ENCODE results near the gene C2CD3. TPM values are rescaled to one million over a fixed set of nuclear protein-coding genes. Genes with fewer than 3 reads are reported as not detected.

Gene C2CD3
- total and polyA plus RNA-seq, 8 donors: 22.8 to 34.5 (median 27.5) TPM

DNA sequence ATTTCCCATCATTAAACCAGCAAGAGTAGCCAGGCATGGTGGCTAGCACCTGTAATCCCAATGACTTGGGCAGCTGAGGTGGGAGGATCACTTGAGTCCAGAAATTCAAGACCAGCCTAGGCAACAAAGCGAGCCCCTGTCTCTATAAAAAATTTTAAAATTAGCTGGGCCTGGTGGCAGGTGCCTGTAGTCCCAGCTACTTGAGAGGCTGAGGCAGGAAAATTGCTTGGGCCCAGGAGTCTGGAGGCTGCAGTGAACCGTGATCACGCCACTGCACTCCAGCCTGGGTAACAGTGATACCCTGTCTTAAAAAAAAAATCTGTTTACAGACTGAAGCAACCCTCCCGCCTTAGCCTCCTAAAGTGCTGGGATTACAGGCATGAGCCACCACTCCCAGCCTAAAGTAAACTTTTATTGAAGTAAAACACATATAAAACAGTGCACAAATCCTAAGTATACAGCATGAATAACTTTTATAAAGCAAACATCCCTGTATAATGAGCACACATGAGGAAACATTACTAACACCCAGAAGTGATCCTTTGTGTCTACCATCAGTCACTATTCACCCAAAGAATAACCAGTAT lies 174.5 kb downstream of the C2CD3 start:
- Histone ChIP-seq H3K4me3 (no peak overlapping the region), H3K36me3 (peaks cover 0 to 8% of the 10 kb centered on the region in 2 donors), H3K27me3 (no peaks in the 10 kb centered on the region), H3K9me3 (no peaks in the 10 kb centered on the region), H3K27ac (peak overlapping the region in 1 of 2 donors; percentile 73), H3K4me1 (peaks cover 0 to 4% of the 10 kb centered on the region in 2 donors)
- intact Hi-C loops (cut with DNase I): no loop called here
- ATAC-seq: peak; percentile 56
- DNase-seq: no peak
- TF ChIP-seq, protein P1, sequence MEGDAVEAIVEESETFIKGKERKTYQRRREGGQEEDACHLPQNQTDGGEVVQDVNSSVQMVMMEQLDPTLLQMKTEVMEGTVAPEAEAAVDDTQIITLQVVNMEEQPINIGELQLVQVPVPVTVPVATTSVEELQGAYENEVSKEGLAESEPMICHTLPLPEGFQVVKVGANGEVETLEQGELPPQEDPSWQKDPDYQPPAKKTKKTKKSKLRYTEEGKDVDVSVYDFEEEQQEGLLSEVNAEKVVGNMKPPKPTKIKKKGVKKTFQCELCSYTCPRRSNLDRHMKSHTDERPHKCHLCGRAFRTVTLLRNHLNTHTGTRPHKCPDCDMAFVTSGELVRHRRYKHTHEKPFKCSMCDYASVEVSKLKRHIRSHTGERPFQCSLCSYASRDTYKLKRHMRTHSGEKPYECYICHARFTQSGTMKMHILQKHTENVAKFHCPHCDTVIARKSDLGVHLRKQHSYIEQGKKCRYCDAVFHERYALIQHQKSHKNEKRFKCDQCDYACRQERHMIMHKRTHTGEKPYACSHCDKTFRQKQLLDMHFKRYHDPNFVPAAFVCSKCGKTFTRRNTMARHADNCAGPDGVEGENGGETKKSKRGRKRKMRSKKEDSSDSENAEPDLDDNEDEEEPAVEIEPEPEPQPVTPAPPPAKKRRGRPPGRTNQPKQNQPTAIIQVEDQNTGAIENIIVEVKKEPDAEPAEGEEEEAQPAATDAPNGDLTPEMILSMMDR (IDR thresholded peaks at IDR 0.05): no peak

DNA sequence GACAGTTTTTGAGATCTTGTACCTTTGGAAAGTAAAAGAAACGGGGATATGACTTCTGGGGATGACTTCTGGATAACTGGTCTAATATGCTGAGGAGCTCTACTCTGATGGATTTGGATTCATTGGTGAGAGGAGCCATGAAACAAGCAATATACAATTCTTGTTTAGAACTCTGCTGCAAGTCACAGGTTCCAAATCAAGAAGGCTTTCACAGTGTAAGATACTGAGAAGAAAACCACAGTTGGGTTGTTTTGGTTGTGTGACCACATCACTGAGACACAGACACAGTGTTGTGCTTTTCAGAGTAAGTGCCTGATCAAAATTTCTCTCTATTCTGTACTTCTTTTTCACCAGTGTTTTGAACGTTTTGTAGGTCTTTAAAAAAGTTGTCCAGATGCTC lies 175.1 kb downstream of the C2CD3 start:
- no peak for ATAC-seq
- intact Hi-C loops (cut with DNase I): no loop called here
- TF ChIP-seq, protein P1 (IDR thresholded peaks at IDR 0.05): no peak
- H3K9me3 ChIP-seq: no peaks in the 10 kb centered on the region
- peak overlapping the region in 1 of 2 donors; percentile 73 for H3K27ac ChIP-seq
- peaks cover 0 to 3% of the 10 kb centered on the region in 2 donors for H3K36me3 ChIP-seq
- no peak overlapping the region for H3K4me3 ChIP-seq
- no peak for DNase-seq
- peaks cover 0 to 4% of the 10 kb centered on the region in 2 donors for H3K4me1 ChIP-seq
- no peaks in the 10 kb centered on the region for H3K27me3 ChIP-seq

DNA sequence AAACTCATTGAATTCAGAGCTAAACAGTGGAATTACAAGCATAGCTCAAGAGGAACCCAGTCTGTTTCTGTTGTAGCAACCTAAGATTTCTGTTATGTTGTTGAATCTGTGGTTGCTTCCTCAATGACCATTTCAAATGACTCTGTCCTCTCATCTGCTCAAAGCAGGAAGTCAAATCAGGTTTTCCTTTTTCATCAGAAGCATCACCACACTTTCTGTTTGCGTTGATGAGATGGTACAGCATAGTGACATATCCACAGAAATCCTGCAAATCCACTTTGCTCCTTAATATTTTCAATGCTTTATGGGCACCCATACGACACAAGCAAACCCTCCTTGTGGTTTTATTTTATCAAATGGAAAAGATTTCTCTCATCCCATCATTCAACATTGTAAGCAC lies 175.6 kb downstream of the C2CD3 start:
- Histone ChIP-seq H3K4me1 (peaks cover 0 to 4% of the 10 kb centered on the region in 2 donors), H3K36me3 (no peaks in the 10 kb centered on the region), H3K27ac (peak overlapping the region in 1 of 2 donors; percentile 73), H3K9me3 (no peaks in the 10 kb centered on the region), H3K27me3 (no peaks in the 10 kb centered on the region), H3K4me3 (no peak overlapping the region)
- TF ChIP-seq, protein P1 (IDR thresholded peaks at IDR 0.05): no peak
- intact Hi-C loops (cut with DNase I): no loop called here
- ATAC-seq (peak; percentile 63), DNase-seq (no peak)

DNA sequence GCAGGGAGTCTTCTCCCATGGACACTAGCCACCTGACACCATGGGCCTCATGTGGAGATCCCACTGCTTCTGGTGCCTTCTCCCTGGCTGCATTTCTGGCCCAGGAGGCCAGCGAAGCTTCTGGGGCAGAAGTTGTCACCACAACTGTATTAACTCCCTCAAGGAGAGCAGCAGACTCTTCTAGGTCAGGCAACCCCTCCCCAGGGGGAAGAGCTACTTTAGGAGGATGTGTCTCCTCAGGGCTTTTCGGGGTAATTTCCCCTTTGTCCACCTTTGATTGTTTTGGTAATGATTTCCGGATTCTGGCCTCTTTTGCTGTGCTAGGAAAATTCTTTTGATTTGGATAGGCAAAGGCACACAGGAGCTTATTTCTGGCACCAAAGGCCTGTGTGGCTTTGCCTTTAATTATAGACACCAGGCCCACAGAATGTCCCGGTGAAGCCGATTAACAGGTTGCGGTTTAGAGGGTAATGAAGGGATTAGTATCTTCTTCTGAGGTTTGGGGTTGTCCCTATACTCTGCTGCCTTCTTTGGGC lies 179.3 kb downstream of the C2CD3 start:
- TF ChIP-seq, protein P1 (IDR thresholded peaks at IDR 0.05): no peak
- no peaks in the 10 kb centered on the region for H3K36me3 ChIP-seq
- H3K4me3 ChIP-seq: no peak overlapping the region
- no peaks in the 10 kb centered on the region for H3K27me3 ChIP-seq
- H3K27ac ChIP-seq: no peak overlapping the region
- DNase-seq (no peak), ATAC-seq (no peak)
- H3K4me1 ChIP-seq: peaks cover 0 to 4% of the 10 kb centered on the region in 2 donors
- intact Hi-C loops (cut with DNase I): no loop called here
- H3K9me3 ChIP-seq: no peaks in the 10 kb centered on the region

DNA sequence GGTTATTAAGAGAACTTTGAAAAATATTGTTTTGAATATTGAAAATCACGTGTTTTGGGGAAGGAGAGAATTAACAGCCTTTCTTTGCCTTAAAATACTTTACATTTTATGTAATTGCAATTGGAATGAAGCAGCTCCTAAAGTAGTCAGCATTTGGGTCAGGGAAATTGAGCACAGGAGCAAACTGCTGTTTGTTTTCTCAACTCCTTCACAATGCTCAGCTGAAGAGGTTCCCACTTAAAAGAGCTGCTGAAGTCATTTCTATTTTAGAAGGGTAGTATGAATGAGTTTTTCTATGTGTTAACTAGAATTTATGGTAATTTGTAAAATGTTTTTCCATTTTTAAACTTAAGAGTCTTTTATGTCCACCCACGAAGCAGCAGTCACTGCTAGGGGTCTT lies 180.1 kb downstream of the C2CD3 start:
- no peaks in the 10 kb centered on the region for H3K27me3 ChIP-seq
- DNase-seq (peak in 1 of 4 donors; percentile 61), ATAC-seq (peak; percentile 89)
- H3K36me3 ChIP-seq: no peaks in the 10 kb centered on the region
- intact Hi-C loops (cut with DNase I): no loop called here
- TF ChIP-seq, protein P1 (IDR thresholded peaks at IDR 0.05): no peak
- peaks cover 0 to 4% of the 10 kb centered on the region in 2 donors for H3K4me1 ChIP-seq
- no peaks in the 10 kb centered on the region for H3K9me3 ChIP-seq
- no peak overlapping the region for H3K27ac ChIP-seq
- H3K4me3 ChIP-seq: no peak overlapping the region

Data from left lung (tissue), 10 donors.